Smooth muscle cell (in vitro differentiated cells): ENCODE data around the gene CACNA2D1. TPM values are rescaled to one million over a fixed set of nuclear protein-coding genes. Genes with fewer than 3 reads are reported as not detected.
"Not testable (repeated sequence)": the region's sequence is repeated elsewhere in the genome, so short reads cannot be mapped to it uniquely, and the experiment has no call there.

Experiments
- DNase-seq: peaks from one replicate; lab custom pipeline; 2025; ENCODE audit not compliant: unreplicated experiment; lab: John Stamatoyannopoulos, UW
- H2AFZ ChIP-seq: fragments of 200-600 bp; sonication (generic); 2 replicates; pipeline ENCODE4 v1.6.0; 2016; ENCODE audit warnings: antibody characterized with exemption, low read depth, mild to moderate bottlenecking
- H3F3A ChIP-seq: fragments of 200-600 bp; sonication (generic); 2 replicates; pipeline ENCODE4 v1.6.0; 2017; ENCODE audit warnings: antibody characterized with exemption, low read depth
- H3K27ac ChIP-seq: fragments of 200-600 bp; sonication (generic); 2 replicates; pipeline ENCODE4 v1.5.1; 2016; ENCODE audit warnings: low read depth, mild to moderate bottlenecking
- H3K27me3 ChIP-seq: fragments of 200-600 bp; sonication (generic); 2 replicates; pipeline ENCODE4 v1.6.1; 2016; ENCODE audit warnings: low read depth, mild to moderate bottlenecking
- H3K36me3 ChIP-seq: fragments of 200-600 bp; sonication (generic); 2 replicates; pipeline ENCODE4 v1.5.1; 2016; ENCODE audit warnings: low read depth
- H3K4me1 ChIP-seq: fragments of 200-600 bp; sonication (generic); 2 replicates; pipeline ENCODE4 v1.5.1; 2016; ENCODE audit warnings: low read depth
- H3K4me2 ChIP-seq: fragments of 200-600 bp; sonication (generic); 2 replicates; pipeline ENCODE4 v1.6.0; 2016; ENCODE audit warnings: mild to moderate bottlenecking
- H3K4me3 ChIP-seq: fragments of 200-600 bp; sonication (generic); 2 replicates; pipeline ENCODE4 v1.5.1; 2016; ENCODE audit warnings: mild to moderate bottlenecking
- H3K79me2 ChIP-seq: fragments of 200-600 bp; sonication (generic); 2 replicates; pipeline ENCODE4 v1.6.0; 2016; ENCODE audit warnings: low read depth, mild to moderate bottlenecking
- H3K9ac ChIP-seq: fragments of 200-600 bp; sonication (generic); 2 replicates; pipeline ENCODE4 v1.6.0; 2016; ENCODE audit warnings: low read depth
- H3K9me3 ChIP-seq: fragments of 200-600 bp; sonication (generic); replicated peaks from 2 replicates; pipeline ENCODE4 v1.5.1; 2016; ENCODE audit warnings: low read depth
- H4K20me1 ChIP-seq: fragments of 200-600 bp; sonication (generic); 2 replicates; pipeline ENCODE4 v1.6.0; 2016; ENCODE audit warnings: low read depth
- CTCF ChIP-seq: fragments of 200-600 bp; sonication (generic); IDR thresholded peaks from 2 replicates; pipeline ENCODE4 v1.5.1; 2017; ENCODE audit warnings: borderline replicate concordance, mild to moderate bottlenecking, antibody characterized with exemption; ENCODE audit not compliant: insufficient read depth, poor library complexity, severe bottlenecking
- WGBS: methylation state at CpG from one replicate; pipeline ENCODE4 v1.1.7; 2016; ENCODE audit warnings: low lambda C conversion rate; 5-methylcytosine and 5-hydroxymethylcytosine counted together
- polyA plus RNA-seq: library from polyadenylated mRNA; unstranded; fragments of >200 nt; fragmentation: Nextera tagmentation; extraction: Ambion mirVana; gene quantifications from 2 replicates; pipeline ENCODE4 v1.2.1, GENCODE V29; 2016
- total RNA-seq: library from RNA; depleted of rRNA; stranded (reverse); fragments of >200 nt; gene quantifications from 2 replicates; pipeline ENCODE4 v1.2.3, GENCODE V29; 2014

CACNA2D1 gene
- total and polyA plus RNA-seq, 2 experiments from 2014 or later, result 4.1 to 39.3 TPM

- H4K20me1 ChIP-seq, result no peaks in the 10 kb centered on the region
- no peaks in the 10 kb centered on the region for H3K79me2 ChIP-seq
- no peak overlapping the region for H3K27ac ChIP-seq
- H2AFZ ChIP-seq, result no peak overlapping the region
- TF ChIP-seq CTCF, result no peak
- no peak overlapping the region for H3K4me2 ChIP-seq
- no peak for DNase-seq
- WGBS, result 83% methylated on average over 2 of the region's 2 CpGs
- no peaks in the 10 kb centered on the region for H3K27me3 ChIP-seq
- no peak overlapping the region for H3K4me3 ChIP-seq
- H3K4me1 ChIP-seq, result no peaks in the 10 kb centered on the region
- H3K9ac ChIP-seq, result no peak overlapping the region
- H3K9me3 ChIP-seq, result no peaks in the 10 kb centered on the region
- H3F3A ChIP-seq, result no peaks in the 10 kb centered on the region
- no peaks in the 10 kb centered on the region for H3K36me3 ChIP-seq
Measured at GRCh38 chr7:82015751-82016150, 427.8 kb downstream of the CACNA2D1 start.

- H3K27ac ChIP-seq, H3K4me1 ChIP-seq, H2AFZ ChIP-seq, H3K4me3 ChIP-seq, DNase-seq, H3K79me2 ChIP-seq, H3K9me3 ChIP-seq, H3F3A ChIP-seq, H3K9ac ChIP-seq, H4K20me1 ChIP-seq, H3K36me3 ChIP-seq, H3K4me2 ChIP-seq, H3K27me3 ChIP-seq: not testable (repeated sequence)
- 87% methylated on average over 9 of the region's 9 CpGs for WGBS
Measured at GRCh38 chr7:82014574-82014973, 429.0 kb downstream of the CACNA2D1 start.

- H3K27me3 ChIP-seq, result no peaks in the 10 kb centered on the region
- H2AFZ ChIP-seq, result no peak overlapping the region
- H3F3A ChIP-seq, result no peaks in the 10 kb centered on the region
- no peak overlapping the region for H3K27ac ChIP-seq
- no peaks in the 10 kb centered on the region for H3K79me2 ChIP-seq
- WGBS, result 87% methylated on average over 4 of the region's 4 CpGs
- H3K4me3 ChIP-seq, result no peak overlapping the region
- H3K4me1 ChIP-seq, result no peaks in the 10 kb centered on the region
- no peaks in the 10 kb centered on the region for H3K36me3 ChIP-seq
- H3K4me2 ChIP-seq, result no peak overlapping the region
- H3K9ac ChIP-seq, result no peak overlapping the region
- DNase-seq, result no peak
- H4K20me1 ChIP-seq, result no peaks in the 10 kb centered on the region
- no peak for TF ChIP-seq CTCF
- no peaks in the 10 kb centered on the region for H3K9me3 ChIP-seq
Measured at GRCh38 chr7:82012453-82012852, 431.1 kb downstream of the CACNA2D1 start.

GRCh38 chr7:82010416-82010815 lies 433.2 kb downstream of the CACNA2D1 start:
- Histone ChIP-seq H4K20me1 (no peaks in the 10 kb centered on the region), H3K4me3 (no peak overlapping the region), H3K79me2 (no peaks in the 10 kb centered on the region), H3K9ac (no peak overlapping the region), H3K27me3 (no peaks in the 10 kb centered on the region), H3F3A (no peaks in the 10 kb centered on the region), H3K27ac (no peak overlapping the region), H3K36me3 (no peaks in the 10 kb centered on the region), H3K4me1 (no peaks in the 10 kb centered on the region), H2AFZ (no peak overlapping the region), H3K9me3 (no peaks in the 10 kb centered on the region), H3K4me2 (no peak overlapping the region)
- no peak for DNase-seq
- WGBS, result 53% methylated on average over 1 of the region's 1 CpG
- TF ChIP-seq CTCF, result no peak
